Measurements from ENCODE around the gene NOM1.

DNA sequence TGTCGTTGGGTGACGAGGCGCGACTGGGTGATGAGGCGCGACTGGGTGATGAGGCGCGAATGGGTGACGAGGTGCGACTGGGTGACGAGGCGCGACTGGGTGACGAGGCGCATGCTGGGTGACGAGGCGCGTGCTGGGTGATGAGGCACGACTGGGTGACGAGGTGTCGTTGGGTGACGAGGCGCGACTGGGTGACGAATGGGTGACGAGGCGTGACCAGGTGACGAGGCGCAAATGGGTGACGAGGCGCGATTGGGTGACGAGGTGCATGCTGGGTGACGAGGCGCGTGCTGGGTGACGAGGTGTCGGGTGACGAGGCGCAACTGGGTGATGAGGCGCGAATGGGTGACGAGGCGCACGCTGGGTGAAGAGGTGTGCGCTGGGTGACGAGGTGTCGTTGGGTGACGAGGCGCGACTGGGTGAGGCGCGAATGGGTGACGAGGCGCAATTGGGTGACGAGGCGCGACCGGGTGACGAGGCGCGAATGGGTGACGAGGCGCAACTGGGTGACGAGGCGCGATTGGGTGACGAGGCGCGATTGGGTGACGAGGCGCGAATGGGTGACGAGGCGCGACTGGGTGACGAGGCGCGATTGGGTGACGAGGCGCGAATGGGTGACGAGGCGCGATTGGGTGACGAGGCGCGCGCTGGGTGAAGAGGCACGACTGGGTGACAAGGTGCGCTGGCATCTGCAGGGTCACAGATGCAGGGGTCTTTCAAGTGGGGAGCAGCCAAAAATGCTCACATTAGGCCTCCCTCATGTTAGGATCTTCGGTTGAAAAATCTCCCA is 7.9 kb upstream of the NOM1 start:
- TF ChIP-seq CTCF (IDR thresholded peaks at IDR 0.05) (no peak), SIN3A (IDR thresholded peaks at IDR 0.05; ENCODE audit: borderline replicate concordance, low read depth, low read length) (no peak)
